NCI-H345 treated with DMSO at 0.1 percent for 48 hours (cell line): Measurements from ENCODE around the gene PRKCE.
A peak's percentile ranks its signal among the peaks of the same experiment; 100 is the strongest.

Source experiments
- DNase-seq: peaks from one replicate; lab custom pipeline; 2025; ENCODE audit not compliant: unreplicated experiment; lab: John Stamatoyannopoulos, UW

Gene PRKCE

GRCh38 chr2:46003903-46004473 lies 352.5 kb downstream of the PRKCE start:
- no peak for DNase-seq

- no peak for DNase-seq
Observed at GRCh38 chr2:46006473-46007025, 355.1 kb downstream of the PRKCE start.

GRCh38 chr2:46007412-46007811 lies 355.9 kb downstream of the PRKCE start:
- DNase-seq: no peak

- DNase-seq: no peak
Observed at GRCh38 chr2:46008091-46008870, 356.8 kb downstream of the PRKCE start.

DNA sequence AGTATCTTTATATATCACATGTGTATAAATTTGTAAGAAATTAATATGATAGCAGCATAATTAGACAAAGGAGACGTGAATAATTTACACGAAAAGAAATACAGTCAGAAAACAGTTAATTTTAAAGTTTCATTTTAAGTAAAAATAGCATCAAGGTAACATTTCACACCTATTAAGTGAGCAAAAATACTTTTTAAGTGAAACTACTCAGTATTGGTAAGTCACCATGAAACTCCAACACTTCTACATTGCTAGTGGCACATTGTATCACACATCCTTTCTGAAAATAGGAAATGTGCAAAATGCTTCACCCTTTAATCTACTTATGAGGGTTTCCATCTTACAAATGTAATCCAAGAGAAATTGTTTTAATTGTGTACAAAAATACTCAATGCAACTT lies 357.8 kb downstream of the PRKCE start:
- no peak for DNase-seq

GRCh38 chr2:46009772-46010171 lies 358.3 kb downstream of the PRKCE start:
- DNase-seq: no peak

DNA sequence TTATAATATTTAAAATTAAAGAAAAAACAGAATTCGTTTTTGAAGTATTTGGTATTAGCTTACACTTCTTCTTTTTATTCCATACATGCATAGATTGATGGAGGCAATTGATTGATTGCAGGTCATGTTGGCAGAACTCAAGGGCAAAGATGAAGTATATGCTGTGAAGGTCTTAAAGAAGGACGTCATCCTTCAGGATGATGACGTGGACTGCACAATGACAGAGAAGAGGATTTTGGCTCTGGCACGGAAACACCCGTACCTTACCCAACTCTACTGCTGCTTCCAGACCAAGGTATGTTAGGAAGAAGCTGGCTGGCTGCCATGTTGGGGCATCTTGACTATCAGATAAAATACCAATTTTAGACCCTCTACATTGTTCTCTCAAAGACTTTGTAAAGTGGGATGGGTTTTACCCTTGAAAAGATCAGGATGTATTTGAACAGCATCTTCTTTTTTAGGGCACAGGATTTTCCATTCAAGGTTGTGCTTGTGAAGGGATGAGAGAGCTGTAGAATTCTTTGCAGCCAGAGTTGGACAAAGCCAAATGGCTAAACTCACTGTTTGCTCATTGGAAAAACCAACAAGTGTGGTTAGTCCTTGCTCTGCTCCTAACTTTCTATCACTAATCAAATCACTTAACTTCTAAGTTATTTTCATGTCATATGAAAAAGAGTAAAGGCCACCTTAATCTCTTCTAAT lies 358.9 kb downstream of the PRKCE start:
- no peak for DNase-seq

DNA sequence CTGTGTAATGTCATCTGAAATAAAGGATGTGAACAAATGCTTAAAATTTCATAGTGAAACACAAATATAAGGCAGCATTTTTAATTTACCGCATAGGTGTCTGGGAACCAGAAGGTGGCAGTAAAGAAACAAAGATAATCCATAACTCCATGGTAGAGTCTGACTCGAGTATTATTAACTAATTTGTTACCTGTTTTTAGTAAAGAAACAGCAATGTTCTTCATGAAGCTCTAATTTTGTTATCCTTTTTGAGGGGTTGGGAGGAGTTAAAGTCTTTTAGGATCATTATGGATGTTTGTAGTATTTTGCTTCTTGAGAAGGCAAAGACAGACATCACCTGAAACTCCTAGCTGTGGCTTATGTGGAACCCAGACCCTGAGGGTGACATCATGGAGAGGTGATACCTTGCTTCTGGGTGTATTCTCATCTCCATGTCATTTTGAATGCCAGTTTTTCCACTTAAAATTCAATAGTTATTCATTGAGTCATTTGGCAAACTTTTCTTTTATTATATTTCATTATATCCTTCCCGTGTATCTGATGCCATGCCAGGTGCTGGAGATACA lies 359.5 kb downstream of the PRKCE start:
- DNase-seq: peak; percentile 35

GRCh38 chr2:46012618-46013240 lies 361.3 kb downstream of the PRKCE start:
- DNase-seq: no peak

- no peak for DNase-seq
Observed at GRCh38 chr2:46013726-46014125, 362.3 kb downstream of the PRKCE start.

DNA sequence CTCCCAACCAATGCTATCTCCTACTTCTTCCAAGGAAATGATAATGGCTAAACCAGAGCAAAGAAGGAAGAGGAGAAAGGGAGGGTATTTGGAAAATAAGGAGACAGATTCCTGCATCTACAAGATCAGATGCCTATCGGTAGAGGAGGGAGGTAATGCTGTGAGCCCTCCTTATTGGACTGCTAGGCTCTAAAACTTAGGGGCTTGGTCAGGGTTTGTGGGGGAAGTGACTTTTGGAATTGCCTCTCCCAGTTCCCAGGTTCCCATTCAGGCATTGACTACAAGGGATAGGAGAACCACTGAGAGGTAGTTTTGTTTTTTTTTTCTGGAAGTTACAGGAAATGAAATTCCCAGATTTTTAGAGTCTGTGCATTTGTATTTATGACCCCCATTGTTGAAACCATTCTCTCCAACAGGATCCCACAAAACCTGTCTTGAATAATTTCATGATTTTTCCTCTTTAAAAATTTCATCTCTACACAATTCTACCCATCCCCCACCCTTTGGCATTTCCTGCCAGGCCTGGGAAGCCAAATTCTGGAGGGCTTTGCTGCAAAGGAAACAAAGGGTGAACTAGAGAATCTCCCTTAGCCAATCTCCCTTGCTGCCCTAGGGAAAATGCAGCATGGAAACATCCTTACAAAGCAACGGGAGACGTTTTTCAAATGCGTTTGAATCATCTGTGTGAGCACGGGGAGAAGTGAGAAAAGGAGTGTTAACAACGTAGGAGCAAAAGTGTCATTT lies 363.6 kb downstream of the PRKCE start:
- DNase-seq: no peak

DNA sequence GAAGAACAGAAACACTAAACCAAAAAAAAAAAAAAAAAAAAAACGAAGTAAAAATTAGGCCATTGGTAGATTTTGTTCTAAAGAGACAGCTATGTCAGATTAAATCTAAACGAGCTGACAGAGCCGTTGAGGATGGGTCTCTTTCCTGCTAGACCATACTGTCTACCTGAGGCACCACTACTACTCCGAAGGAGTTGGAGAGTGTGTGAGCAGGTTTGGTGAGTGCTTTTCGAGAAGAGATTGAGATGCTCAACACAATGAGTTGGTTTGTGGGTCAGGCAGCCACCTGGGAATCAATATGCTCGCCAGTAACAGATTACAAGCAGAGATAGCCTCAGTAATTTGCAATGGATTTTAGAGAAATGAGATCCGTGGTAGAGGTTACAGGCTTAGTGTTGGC lies 364.2 kb downstream of the PRKCE start:
- DNase-seq: no peak

DNA sequence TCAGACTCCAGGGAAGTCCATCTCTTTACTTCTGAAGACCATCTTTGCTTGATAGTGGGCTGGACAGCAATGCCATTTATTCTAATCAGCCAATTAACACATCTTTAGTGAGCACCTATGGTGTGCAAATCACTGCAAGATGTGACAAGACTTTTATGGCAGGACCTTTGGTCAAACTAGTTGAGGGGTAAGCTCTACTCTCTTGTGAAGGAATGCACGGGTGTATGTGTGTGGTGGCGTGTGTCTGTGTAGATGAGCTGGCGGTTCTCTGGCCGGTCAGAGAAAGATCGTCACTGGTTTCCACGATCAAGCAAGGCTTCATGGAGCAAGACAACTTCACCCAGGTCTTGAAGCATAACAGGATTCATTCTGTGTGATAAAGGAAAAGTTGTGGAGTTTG lies 364.6 kb downstream of the PRKCE start:
- no peak for DNase-seq

GRCh38 chr2:46018773-46019591 lies 367.5 kb downstream of the PRKCE start:
- no peak for DNase-seq

DNA sequence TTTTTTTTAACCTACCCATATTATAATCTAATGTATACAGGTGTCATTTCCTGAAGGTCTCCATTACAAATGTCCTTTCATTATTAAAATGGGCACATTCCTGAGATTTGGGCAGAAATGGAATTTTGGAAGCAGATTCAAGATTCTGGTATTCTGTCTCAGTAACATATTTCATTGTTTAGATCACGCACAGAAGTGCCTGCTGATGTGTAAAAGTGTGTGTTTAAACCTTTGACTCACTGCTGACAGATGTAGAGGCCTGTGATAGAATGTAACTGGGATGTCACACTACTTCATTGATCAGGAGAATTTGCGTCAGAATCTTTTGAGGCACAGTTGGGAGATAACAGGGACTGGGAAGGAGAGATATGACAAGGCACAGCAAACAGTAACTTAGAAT lies 368.9 kb downstream of the PRKCE start:
- no peak for DNase-seq

DNA sequence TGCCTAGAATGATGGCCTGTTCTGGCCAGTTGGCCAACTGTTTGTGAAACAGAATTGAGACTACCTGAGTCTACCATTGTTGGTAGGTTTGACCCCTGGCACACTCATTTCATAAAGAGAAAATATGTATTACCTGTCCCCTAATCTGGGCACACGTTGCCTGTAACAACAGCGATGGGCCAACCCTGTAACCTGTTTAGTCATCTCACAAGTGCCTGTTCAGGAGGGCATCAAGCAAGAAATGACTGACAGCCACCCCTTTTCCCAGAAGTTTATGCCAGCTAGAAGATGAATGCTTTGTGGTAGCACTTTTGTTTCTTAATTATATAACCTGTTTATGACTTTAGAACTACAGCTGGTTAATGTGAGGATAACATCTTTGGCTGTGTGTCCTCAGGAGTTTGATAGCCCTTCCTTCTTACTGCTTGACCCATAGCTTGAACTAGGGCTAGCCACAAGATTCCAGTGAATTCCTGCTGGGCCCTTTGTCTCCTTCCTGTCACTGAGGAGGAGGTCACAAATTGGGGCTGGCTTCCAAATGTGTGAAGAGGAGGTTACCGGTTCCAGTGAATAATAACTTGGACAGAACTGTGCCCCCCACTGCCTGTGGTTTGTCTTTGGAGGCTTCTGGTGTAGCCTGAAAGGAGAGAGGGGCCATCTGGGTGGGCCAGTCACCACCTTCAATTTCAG lies 371.8 kb downstream of the PRKCE start:
- DNase-seq: no peak

GRCh38 chr2:46024146-46024779 lies 372.8 kb downstream of the PRKCE start:
- DNase-seq: no peak

DNA sequence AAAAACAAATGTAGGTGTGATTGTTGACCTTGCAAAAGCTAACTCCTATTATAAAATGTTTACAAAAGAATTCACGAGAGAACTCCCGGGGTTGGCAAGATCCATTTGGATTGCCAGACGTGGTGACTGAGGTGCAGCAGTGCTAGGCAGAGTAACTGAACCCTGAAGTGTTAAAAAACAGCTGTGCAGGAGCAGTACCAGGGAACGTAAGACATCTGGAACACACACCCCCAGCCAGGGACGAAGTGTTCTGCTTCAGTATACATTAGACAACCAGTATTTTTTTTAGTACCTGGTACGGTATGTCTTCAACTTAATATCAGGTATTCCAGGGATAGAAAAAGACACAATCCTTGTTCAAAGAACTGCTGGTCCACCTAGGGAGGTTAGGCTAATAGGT lies 373.6 kb downstream of the PRKCE start:
- DNase-seq: no peak

- no peak for DNase-seq
Observed at GRCh38 chr2:46025676-46026075, 374.2 kb downstream of the PRKCE start.
